ENCODE measurements around the gene OR6T1.

The OR6T1 gene

DNA sequence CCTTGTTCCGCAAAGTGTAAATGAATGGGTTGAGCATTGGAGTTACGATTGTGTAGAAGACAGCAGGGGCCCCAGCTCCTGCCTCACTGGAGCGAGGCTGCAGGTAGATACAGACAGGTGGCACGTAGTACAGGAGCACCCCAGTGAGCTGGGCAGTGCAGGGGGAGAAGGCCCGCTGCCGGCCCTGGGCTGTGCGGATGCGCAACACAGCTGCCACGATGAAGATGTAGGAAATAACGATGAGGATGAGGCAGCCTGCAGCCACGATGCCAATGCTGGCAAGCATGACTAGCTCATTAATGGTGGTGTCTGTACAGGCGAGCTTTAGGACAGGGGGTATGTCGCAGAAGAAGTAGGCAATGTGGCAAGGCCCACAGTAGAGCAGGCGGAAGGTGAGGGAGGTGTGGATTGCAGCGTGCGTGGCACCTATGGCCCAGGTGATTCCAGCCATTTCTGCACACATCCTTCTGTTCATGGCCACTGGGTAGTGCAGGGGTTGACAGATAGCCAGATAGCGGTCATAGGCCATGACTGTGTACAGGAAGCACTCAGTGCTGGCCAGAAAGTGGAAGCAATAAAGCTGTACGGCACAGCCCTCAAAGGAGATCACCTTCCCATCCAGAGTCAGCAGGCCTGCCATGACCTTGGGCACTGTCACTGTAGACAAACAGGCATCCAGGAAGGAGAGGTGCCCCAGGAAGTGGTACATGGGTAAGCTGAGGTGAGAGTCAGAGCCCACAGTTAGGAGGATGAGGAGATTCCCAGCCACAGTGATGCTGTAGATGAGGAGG is 33.3 kb upstream of the OR6T1 start:
- TF ChIP-seq EZH2phosphoT487 (IDR thresholded peaks at IDR 0.05; ENCODE audit: low read length) (no peak), EZH2 (optimal IDR thresholded peaks at IDR 0.05; ENCODE audit: low read depth, low read length) (no peak)
- TF ChIP-seq, protein P1, sequence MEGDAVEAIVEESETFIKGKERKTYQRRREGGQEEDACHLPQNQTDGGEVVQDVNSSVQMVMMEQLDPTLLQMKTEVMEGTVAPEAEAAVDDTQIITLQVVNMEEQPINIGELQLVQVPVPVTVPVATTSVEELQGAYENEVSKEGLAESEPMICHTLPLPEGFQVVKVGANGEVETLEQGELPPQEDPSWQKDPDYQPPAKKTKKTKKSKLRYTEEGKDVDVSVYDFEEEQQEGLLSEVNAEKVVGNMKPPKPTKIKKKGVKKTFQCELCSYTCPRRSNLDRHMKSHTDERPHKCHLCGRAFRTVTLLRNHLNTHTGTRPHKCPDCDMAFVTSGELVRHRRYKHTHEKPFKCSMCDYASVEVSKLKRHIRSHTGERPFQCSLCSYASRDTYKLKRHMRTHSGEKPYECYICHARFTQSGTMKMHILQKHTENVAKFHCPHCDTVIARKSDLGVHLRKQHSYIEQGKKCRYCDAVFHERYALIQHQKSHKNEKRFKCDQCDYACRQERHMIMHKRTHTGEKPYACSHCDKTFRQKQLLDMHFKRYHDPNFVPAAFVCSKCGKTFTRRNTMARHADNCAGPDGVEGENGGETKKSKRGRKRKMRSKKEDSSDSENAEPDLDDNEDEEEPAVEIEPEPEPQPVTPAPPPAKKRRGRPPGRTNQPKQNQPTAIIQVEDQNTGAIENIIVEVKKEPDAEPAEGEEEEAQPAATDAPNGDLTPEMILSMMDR (IDR thresholded peaks at IDR 0.05; ENCODE audit: low read length) = no peak
- no peak overlapping the region for H2AFZ ChIP-seq (ENCODE audit: low read length)

DNA sequence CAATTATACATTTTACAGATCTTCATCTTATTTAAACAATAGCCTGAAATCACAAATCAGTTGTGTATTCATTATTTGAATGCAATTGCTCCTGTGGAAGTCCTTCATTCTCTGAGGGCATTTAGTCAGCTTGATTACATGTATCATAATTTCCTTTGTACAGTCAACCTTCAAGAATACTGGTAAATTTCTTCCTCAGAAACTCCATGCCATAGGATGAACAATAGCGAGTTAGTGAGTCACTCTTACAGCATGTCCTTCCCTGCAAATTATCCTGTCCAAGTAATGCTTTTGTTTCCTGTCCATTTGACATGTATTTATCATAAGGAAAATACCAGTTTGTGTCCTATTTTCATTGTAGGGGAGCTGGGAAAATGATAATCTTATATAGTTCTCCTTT is 30.2 kb upstream of the OR6T1 start:
- Histone ChIP-seq H3K4me2 (ENCODE audit: low read depth, low read length) (no peak overlapping the region), H3K9me2 (replicated peaks; ENCODE audit: insufficient read depth, low read length) (no peaks in the 10 kb centered on the region), H3F3A (ENCODE audit: insufficient read depth, low read length) (no peaks in the 10 kb centered on the region), H3K36me3 (replicated peaks; ENCODE audit: insufficient read depth, low read length) (no peaks in the 10 kb centered on the region), H3K9ac (ENCODE audit: low read length) (no peak overlapping the region), H3K79me2 (ENCODE audit: low read length) (no peaks in the 10 kb centered on the region), H2AFZ (ENCODE audit: low read length) (no peak overlapping the region), H3K4me3 (ENCODE audit: low read length) (no peak overlapping the region), H3K27ac (ENCODE audit: low read length) (no peak overlapping the region), H3K27me3 (replicated peaks; ENCODE audit: insufficient read depth, low read length) (no peaks in the 10 kb centered on the region), H3K4me1 (ENCODE audit: low read length) (no peaks in the 10 kb centered on the region), H3K9me3 (replicated peaks; ENCODE audit: insufficient read depth, low read length) (no peaks in the 10 kb centered on the region), H4K20me1 (ENCODE audit: insufficient read depth, low read length) (no peaks in the 10 kb centered on the region)
- DNase-seq = no peak
- TF ChIP-seq, protein P1 (IDR thresholded peaks at IDR 0.05; ENCODE audit: low read length) = no peak
- TF ChIP-seq EZH2phosphoT487 (IDR thresholded peaks at IDR 0.05; ENCODE audit: low read length) = no peak
- TF ChIP-seq EZH2 (optimal IDR thresholded peaks at IDR 0.05; ENCODE audit: low read depth, low read length) = no peak

More for the DNA sequence above, 33.3 kb upstream of the OR6T1 start:
- no peaks in the 10 kb centered on the region for H3K36me3 ChIP-seq (replicated peaks; ENCODE audit: insufficient read depth, low read length)
- H3K4me3 ChIP-seq (ENCODE audit: low read length) = no peak overlapping the region
- no peak overlapping the region for H3K27ac ChIP-seq (ENCODE audit: low read length)
- no peaks in the 10 kb centered on the region for H3K9me3 ChIP-seq (replicated peaks; ENCODE audit: insufficient read depth, low read length)
- no peaks in the 10 kb centered on the region for H3K9me2 ChIP-seq (replicated peaks; ENCODE audit: insufficient read depth, low read length)
- H3F3A ChIP-seq (ENCODE audit: insufficient read depth, low read length) = no peaks in the 10 kb centered on the region
- no peak overlapping the region for H3K4me2 ChIP-seq (ENCODE audit: low read depth, low read length)
- no peak overlapping the region for H3K9ac ChIP-seq (ENCODE audit: low read length)
- DNase-seq = no peak
- no peaks in the 10 kb centered on the region for H3K79me2 ChIP-seq (ENCODE audit: low read length)
- H3K4me1 ChIP-seq (ENCODE audit: low read length) = no peaks in the 10 kb centered on the region
- no peaks in the 10 kb centered on the region for H3K27me3 ChIP-seq (replicated peaks; ENCODE audit: insufficient read depth, low read length)
- H4K20me1 ChIP-seq (ENCODE audit: insufficient read depth, low read length) = no peaks in the 10 kb centered on the region

GRCh38 chr11:123956752-123957151 is 13.1 kb upstream of the OR6T1 start:
- Histone ChIP-seq H4K20me1 (ENCODE audit: insufficient read depth, low read length) (no peaks in the 10 kb centered on the region), H3K9me3 (replicated peaks; ENCODE audit: insufficient read depth, low read length) (no peaks in the 10 kb centered on the region), H3K27ac (ENCODE audit: low read length) (no peak overlapping the region), H3K9me2 (replicated peaks; ENCODE audit: insufficient read depth, low read length) (no peaks in the 10 kb centered on the region), H3K9ac (ENCODE audit: low read length) (no peak overlapping the region), H3K79me2 (ENCODE audit: low read length) (no peaks in the 10 kb centered on the region), H3K4me3 (ENCODE audit: low read length) (no peak overlapping the region), H3K4me1 (ENCODE audit: low read length) (no peaks in the 10 kb centered on the region), H3K4me2 (ENCODE audit: low read depth, low read length) (no peak overlapping the region), H3F3A (ENCODE audit: insufficient read depth, low read length) (no peaks in the 10 kb centered on the region), H2AFZ (ENCODE audit: low read length) (no peak overlapping the region), H3K27me3 (replicated peaks; ENCODE audit: insufficient read depth, low read length) (no peaks in the 10 kb centered on the region), H3K36me3 (replicated peaks; ENCODE audit: insufficient read depth, low read length) (no peaks in the 10 kb centered on the region)
- no peak for DNase-seq
- TF ChIP-seq EZH2phosphoT487 (IDR thresholded peaks at IDR 0.05; ENCODE audit: low read length) (no peak), EZH2 (optimal IDR thresholded peaks at IDR 0.05; ENCODE audit: low read depth, low read length) (no peak)
- TF ChIP-seq, protein P1 (IDR thresholded peaks at IDR 0.05; ENCODE audit: low read length) = no peak
